Spleen (tissue), 11 donors: ENCODE data around the gene EEIG1. TPM values are rescaled to one million over a fixed set of nuclear protein-coding genes. Genes with fewer than 3 reads are reported as not detected.
A peak's percentile ranks its signal among the peaks of the same experiment; 100 is the strongest.

Source experiments
- DNase-seq: peaks from one replicate; pipeline ENCODE4 v3.0.0-alpha.2; 2020
- H3K27ac ChIP-seq, 8 donors: fragments of 200-600 bp; sonication (generic) in 7 of 8; 1 replicate in 4 of 8; 2 replicates in 4 of 8; pipeline versions ENCODE4 v1.5.0 to v1.8.0; 2016 to 2021; ENCODE audit warnings: inconsistent platforms in 4 of 8, mild to moderate bottlenecking in 4 of 8, moderate library complexity in 1 of 8
- H3K27me3 ChIP-seq, 7 donors: fragments of 200-600 bp; sonication (generic) in 6 of 7; replicated peaks in 1 of 7; 1 replicate in 4 of 7; 2 replicates in 3 of 7; pipeline versions ENCODE4 v1.5.0 to v1.8.0; 2016 to 2021; ENCODE audit warnings: inconsistent platforms in 3 of 7, mild to moderate bottlenecking in 1 of 7
- H3K36me3 ChIP-seq, 6 donors: fragments of 200-600 bp; sonication (generic) in 5 of 6; 1 replicate in 4 of 6; 2 replicates in 2 of 6; pipeline versions ENCODE4 v1.5.0 to v1.8.0; 2016 to 2021; ENCODE audit warnings: inconsistent platforms in 2 of 6
- H3K4me1 ChIP-seq, 6 donors: fragments of 200-600 bp; sonication (generic) in 5 of 6; 1 replicate in 3 of 6; 2 replicates in 3 of 6; pipeline versions ENCODE4 v1.5.0 to v1.8.0; 2016 to 2021; ENCODE audit warnings: inconsistent platforms in 3 of 6
- H3K4me3 ChIP-seq, 8 donors: fragments of 200-600 bp; sonication (generic) in 7 of 8; 1 replicate in 4 of 8; 2 replicates in 4 of 8; pipeline versions ENCODE4 v1.5.0 to v1.8.0; 2016 to 2021; ENCODE audit warnings: inconsistent platforms in 4 of 8, mild to moderate bottlenecking in 4 of 8, moderate library complexity in 2 of 8
- H3K9me3 ChIP-seq, 8 donors: fragments of 200-600 bp; sonication (generic) in 7 of 8; 1 replicate in 4 of 8; 2 replicates in 4 of 8; pipeline versions ENCODE4 v1.5.0 to v1.8.0; 2016 to 2021; ENCODE audit warnings: inconsistent platforms in 4 of 8
- POLR2A ChIP-seq, 3 donors: fragments of 450-650 bp; IDR thresholded peaks; one replicate each; pipeline ENCODE4 v1.5.1; 2017; ENCODE audit warnings: antibody characterized with exemption in 3 of 3, mild to moderate bottlenecking in 1 of 3
- POLR2AphosphoS5 ChIP-seq, 3 donors: sonication (generic); formaldehyde crosslinking; IDR thresholded peaks; one replicate each; pipeline ENCODE4 v1.5.1; 2017; ENCODE audit warnings: antibody characterized with exemption in 3 of 3
- WGBS, 5 donors: extraction: QIAGEN DNeasy Blood & Tissue Kit in 3 of 5; methylation state at CpG; one replicate each; pipeline versions ENCODE4 v1.1.5 to v1.1.7; 2013 to 2018; 5-methylcytosine and 5-hydroxymethylcytosine counted together
- intact Hi-C: fragments of 100-400 bp; cut with DNase I; formaldehyde crosslinking; loops from one replicate; pipeline ENCODE4 v1.15.0; 2023; ENCODE audit warnings: low total_unique reads
- polyA plus RNA-seq, 3 donors: library from polyadenylated mRNA; stranded (reverse); fragments of 200-250 nt; gene quantifications; one replicate each; pipeline ENCODE4 v1.2.1, GENCODE V29; 2013
- total RNA-seq, 7 donors: library from RNA; depleted of rRNA in 3 of 7; stranded (reverse); fragments of >200 nt in 3 of 7; fragmentation: NEBNext Ultra II Directional in 4 of 7; extraction: Animal tissue kit (Norgen Biotek cat#: 25700) in 4 of 7; gene quantifications; one replicate each; pipeline versions ENCODE4 v1.1.0 to v1.2.1, GENCODE V29; 2016 to 2021
- TF ChIP-seq, protein P1 (sequence below), 11 experiments: fragments of 200-600 bp in 7 of 11; fragments of 450-650 bp in 4 of 11; sonication (generic) in 4 of 11; IDR thresholded peaks in 8 of 11; conservative IDR thresholded peaks in 3 of 11; 1 replicate in 7 of 11; 2 replicates in 4 of 11; pipeline versions ENCODE4 v1.4.0 to v1.8.0; 2016 to 2021; ENCODE audit warnings: antibody characterized with exemption in 11 of 11, inconsistent platforms in 4 of 11, mild to moderate bottlenecking in 1 of 11
- donor health status: healthy with polysubstance abuse.
- donor health status: DM: no; HTN: no; CAD: no; lungs with moderate emphysema.
- donor health status: DM: no; HTN: no; CAD: no.
- donor health status: Bipolar disorder and iron deficiency.
- donor health status: healthy.
- donor health status: DM: no; HTN: no; CAD: no.
- donor health status: DM: yes; HTN: yes; CAD: no.

EEIG1 gene
- total and polyA plus RNA-seq, 10 donors: 27.3 to 102 (median 35.2) TPM

DNA sequence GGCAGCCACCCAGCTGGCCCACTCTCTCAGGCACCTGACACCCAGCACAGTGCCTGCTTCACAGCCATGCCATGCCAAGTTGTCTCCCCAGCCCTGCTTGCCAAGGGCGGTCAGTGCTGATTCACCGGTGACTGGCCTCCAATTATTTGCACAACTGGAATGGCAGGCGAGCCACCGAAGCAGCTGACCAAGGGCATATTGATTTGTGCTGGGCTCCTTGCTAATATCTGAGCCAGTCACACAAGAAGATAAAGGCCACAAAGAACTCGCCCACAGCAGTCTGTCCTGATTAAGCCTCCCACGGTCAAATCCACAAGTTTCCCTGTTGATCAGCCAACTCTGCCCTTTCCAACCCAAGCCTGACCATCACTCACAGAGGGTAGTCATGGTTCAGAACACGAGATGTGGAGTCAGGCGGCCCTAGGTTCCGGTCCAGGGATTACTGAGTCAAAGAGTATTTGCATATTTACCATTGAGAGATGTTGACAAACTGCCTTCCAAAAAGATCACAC lies 6.4 kb upstream of the EEIG1 start:
- H3K4me1 ChIP-seq: peaks cover 0 to 55% (median 15%) of the 10 kb centered on the region in 6 donors
- H3K27me3 ChIP-seq: no peaks in the 10 kb centered on the region
- H3K9me3 ChIP-seq: no peaks in the 10 kb centered on the region
- TF ChIP-seq, protein P1, sequence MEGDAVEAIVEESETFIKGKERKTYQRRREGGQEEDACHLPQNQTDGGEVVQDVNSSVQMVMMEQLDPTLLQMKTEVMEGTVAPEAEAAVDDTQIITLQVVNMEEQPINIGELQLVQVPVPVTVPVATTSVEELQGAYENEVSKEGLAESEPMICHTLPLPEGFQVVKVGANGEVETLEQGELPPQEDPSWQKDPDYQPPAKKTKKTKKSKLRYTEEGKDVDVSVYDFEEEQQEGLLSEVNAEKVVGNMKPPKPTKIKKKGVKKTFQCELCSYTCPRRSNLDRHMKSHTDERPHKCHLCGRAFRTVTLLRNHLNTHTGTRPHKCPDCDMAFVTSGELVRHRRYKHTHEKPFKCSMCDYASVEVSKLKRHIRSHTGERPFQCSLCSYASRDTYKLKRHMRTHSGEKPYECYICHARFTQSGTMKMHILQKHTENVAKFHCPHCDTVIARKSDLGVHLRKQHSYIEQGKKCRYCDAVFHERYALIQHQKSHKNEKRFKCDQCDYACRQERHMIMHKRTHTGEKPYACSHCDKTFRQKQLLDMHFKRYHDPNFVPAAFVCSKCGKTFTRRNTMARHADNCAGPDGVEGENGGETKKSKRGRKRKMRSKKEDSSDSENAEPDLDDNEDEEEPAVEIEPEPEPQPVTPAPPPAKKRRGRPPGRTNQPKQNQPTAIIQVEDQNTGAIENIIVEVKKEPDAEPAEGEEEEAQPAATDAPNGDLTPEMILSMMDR (IDR thresholded peaks at IDR 0.05 in 8 of 11, conservative IDR thresholded peaks at IDR 0.05 in 3 of 11): no peak
- TF ChIP-seq POLR2AphosphoS5 (IDR thresholded peaks at IDR 0.05) (no peak), POLR2A (IDR thresholded peaks at IDR 0.05) (no peak)
- DNase-seq: no peak
- H3K27ac ChIP-seq: peak overlapping the region in 3 of 8 donors; percentile 25 to 55 (median 35)
- 76 to 88% (median 86%) methylated on average over 9 of the region's 9 CpGs for WGBS, 5 donors
- no peak overlapping the region for H3K4me3 ChIP-seq
- no peaks in the 10 kb centered on the region for H3K36me3 ChIP-seq
- intact Hi-C loops: no loop called here

DNA sequence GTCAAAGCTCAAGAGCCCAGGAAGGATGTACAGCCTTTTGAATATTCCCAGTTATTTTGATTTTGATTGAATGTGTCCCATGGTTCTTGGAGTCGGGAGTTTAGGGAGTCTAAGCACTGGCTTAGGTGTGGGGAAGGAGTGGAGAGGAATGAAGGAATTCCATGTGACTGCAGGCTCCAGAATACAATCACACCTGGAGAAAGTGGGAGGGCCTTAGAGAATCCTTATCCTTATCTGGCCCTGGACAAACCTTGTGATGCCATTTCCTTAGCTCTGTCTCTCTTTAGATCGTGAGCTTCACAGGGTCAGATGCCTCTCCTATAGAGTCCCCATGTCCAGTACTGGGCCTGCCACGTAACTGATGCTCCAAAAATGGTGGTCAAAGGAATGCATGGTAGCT lies 4.2 kb upstream of the EEIG1 start:
- TF ChIP-seq POLR2AphosphoS5 (IDR thresholded peaks at IDR 0.05) (no peak), POLR2A (IDR thresholded peaks at IDR 0.05) (no peak)
- TF ChIP-seq, protein P1 (IDR thresholded peaks at IDR 0.05 in 8 of 11, conservative IDR thresholded peaks at IDR 0.05 in 3 of 11): no peak
- no peak overlapping the region for H3K4me3 ChIP-seq
- WGBS, 5 donors: 82 to 92% (median 86%) methylated on average over 3 of the region's 3 CpGs
- no peak overlapping the region for H3K27ac ChIP-seq
- H3K4me1 ChIP-seq: peaks cover 0 to 52% (median 27%) of the 10 kb centered on the region in 6 donors
- no peaks in the 10 kb centered on the region for H3K36me3 ChIP-seq
- DNase-seq: no peak
- intact Hi-C loops: no loop called here
- H3K27me3 ChIP-seq: peaks cover 0 to 3% (median 0%) of the 10 kb centered on the region in 7 donors
- no peaks in the 10 kb centered on the region for H3K9me3 ChIP-seq

DNA sequence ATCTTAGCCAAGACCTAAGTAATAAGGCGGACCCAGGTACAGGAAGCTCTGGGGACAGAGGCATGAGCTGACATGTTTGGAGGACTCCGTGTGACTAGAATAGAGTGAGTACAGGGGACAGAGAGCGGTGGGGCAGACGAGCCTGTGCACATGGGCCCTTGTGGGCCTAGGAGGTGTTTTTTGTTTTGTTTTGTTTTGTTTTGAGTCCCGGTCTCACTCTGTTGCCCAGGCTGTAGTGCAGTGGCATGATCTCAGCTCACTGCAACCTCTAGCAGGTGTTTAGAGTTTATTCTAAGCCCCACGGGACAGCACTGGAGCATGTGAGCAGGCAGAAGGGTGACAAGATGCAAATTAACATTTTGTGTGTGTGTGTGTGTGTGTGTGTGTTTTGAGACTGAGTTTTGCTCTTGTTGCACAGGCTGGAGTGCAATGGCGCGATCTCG lies 3.1 kb upstream of the EEIG1 start:
- 67 to 84% (median 70%) methylated on average over 9 of the region's 9 CpGs for WGBS, 5 donors
- TF ChIP-seq POLR2AphosphoS5 (IDR thresholded peaks at IDR 0.05) (peak in 2 of 3 donors; percentile 50 to 55), POLR2A (IDR thresholded peaks at IDR 0.05) (no peak)
- TF ChIP-seq, protein P1 (IDR thresholded peaks at IDR 0.05 in 8 of 11, conservative IDR thresholded peaks at IDR 0.05 in 3 of 11): no peak
- Histone ChIP-seq H3K4me3 (no peak overlapping the region), H3K36me3 (no peaks in the 10 kb centered on the region), H3K4me1 (peaks cover 7 to 63% (median 38%) of the 10 kb centered on the region in 6 donors), H3K9me3 (no peaks in the 10 kb centered on the region), H3K27ac (peak overlapping the region in 7 of 8 donors; percentile 51 to 92 (median 68)), H3K27me3 (peaks cover 0 to 12% (median 0%) of the 10 kb centered on the region in 7 donors)
- intact Hi-C loops: no loop called here
- no peak for DNase-seq

DNA sequence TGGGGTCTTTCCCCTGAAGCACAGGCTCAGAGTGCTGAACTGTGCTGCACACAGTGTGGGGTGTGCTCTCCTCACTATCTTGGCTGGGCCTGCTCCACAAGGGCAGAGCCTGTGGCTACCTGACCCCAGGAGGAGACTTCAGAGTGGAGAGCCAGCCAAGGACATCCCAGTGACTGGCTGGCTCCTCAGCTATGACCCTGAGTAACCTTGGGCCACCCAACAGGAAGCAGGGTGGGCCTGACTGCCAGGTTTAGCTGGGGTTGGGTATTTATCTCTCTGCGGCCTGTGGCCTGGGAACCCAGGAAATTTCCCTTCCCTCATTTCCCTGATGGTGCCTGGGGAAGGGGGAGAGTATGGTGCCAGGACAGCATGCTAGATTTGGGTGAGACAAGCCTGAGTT lies 2.1 kb upstream of the EEIG1 start:
- Histone ChIP-seq H3K9me3 (no peaks in the 10 kb centered on the region), H3K4me3 (no peak overlapping the region), H3K36me3 (no peaks in the 10 kb centered on the region), H3K4me1 (peaks cover 15 to 73% (median 47%) of the 10 kb centered on the region in 6 donors), H3K27me3 (peaks cover 0 to 12% (median 0%) of the 10 kb centered on the region in 7 donors), H3K27ac (peak overlapping the region in 6 of 8 donors; percentile 61 to 92 (median 72))
- TF ChIP-seq POLR2AphosphoS5 (IDR thresholded peaks at IDR 0.05) (no peak), POLR2A (IDR thresholded peaks at IDR 0.05) (no peak)
- TF ChIP-seq, protein P1 (IDR thresholded peaks at IDR 0.05 in 8 of 11, conservative IDR thresholded peaks at IDR 0.05 in 3 of 11): no peak
- DNase-seq: no peak
- WGBS, 5 donors: 43 to 67% (median 52%) methylated on average over 1 of the region's 1 CpG
- intact Hi-C loops: no loop called here
